Measurements from ENCODE around the gene CGNL1.

The CGNL1 gene

DNA sequence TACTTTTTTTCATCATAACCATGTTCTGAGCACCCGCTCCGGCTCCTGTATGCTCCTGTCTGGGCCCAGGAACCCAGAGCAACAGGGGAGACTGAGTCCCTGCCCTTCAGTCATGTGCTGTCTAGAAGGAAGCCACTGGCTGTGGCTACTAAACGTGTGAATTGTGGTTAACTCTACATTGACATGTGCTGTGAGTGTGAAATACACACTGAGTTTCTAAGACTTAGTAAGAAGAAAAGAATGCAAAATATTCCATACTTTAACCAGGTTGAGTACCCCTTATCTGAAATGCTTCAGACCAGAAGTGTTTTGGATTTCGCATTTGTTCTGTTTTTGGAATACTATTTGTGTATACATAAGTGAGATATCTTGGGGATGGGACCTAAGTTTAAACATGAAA is 42.8 kb upstream of the CGNL1 start:
- Histone ChIP-seq H3K4me3 (ENCODE audit: low read depth, low read length) (no peak overlapping the region), H3K27ac (ENCODE audit: extremely low read depth, low read depth, low read length) (no peak overlapping the region), H3K4me1 (ENCODE audit: control insufficient read depth, insufficient read depth, low read length) (no peaks in the 10 kb centered on the region), H3K36me3 (ENCODE audit: control insufficient read depth in 2 of 2, insufficient read depth in 1 of 2, low read length in 2 of 2) (no peaks in the 10 kb centered on the region), H3K9me3 (ENCODE audit: control insufficient read depth, insufficient read depth, low read depth, low read length) (no peaks in the 10 kb centered on the region)
- POLR2A ChIA-PET = no interaction called here
- TF ChIP-seq ZNF214 (tag by site-specific recombination; IDR thresholded peaks at IDR 0.05; ENCODE audit: borderline replicate concordance) = no peak
- TF ChIP-seq WT1 (tag by site-specific recombination; IDR thresholded peaks at IDR 0.05) = no peak
- no peak for TF ChIP-seq ZNF830 (tag by site-specific recombination; IDR thresholded peaks at IDR 0.05; ENCODE audit: low read depth)
- TF ChIP-seq ZNF114 (tag by site-specific recombination; IDR thresholded peaks at IDR 0.05) = no peak
- no peak for TF ChIP-seq KLF7 (tag by site-specific recombination; IDR thresholded peaks at IDR 0.05; ENCODE audit: borderline replicate concordance)
- TF ChIP-seq, protein P1, sequence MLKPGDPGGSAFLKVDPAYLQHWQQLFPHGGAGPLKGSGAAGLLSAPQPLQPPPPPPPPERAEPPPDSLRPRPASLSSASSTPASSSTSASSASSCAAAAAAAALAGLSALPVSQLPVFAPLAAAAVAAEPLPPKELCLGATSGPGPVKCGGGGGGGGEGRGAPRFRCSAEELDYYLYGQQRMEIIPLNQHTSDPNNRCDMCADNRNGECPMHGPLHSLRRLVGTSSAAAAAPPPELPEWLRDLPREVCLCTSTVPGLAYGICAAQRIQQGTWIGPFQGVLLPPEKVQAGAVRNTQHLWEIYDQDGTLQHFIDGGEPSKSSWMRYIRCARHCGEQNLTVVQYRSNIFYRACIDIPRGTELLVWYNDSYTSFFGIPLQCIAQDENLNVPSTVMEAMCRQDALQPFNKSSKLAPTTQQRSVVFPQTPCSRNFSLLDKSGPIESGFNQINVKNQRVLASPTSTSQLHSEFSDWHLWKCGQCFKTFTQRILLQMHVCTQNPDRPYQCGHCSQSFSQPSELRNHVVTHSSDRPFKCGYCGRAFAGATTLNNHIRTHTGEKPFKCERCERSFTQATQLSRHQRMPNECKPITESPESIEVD (tag by site-specific recombination; IDR thresholded peaks at IDR 0.05) = no peak
- no peak for TF ChIP-seq ZNF266 (tag by site-specific recombination; IDR thresholded peaks at IDR 0.05; ENCODE audit: low read depth)
- no peak for TF ChIP-seq SCRT1 (tag by site-specific recombination; IDR thresholded peaks at IDR 0.05; ENCODE audit: borderline replicate concordance)
- no peak for TF ChIP-seq KLF16 (tag by site-specific recombination; IDR thresholded peaks at IDR 0.05)
- no peak for TF ChIP-seq ZNF660 (tag by site-specific recombination; IDR thresholded peaks at IDR 0.05)
- TF ChIP-seq ZNF664 (tag by site-specific recombination; IDR thresholded peaks at IDR 0.05) = no peak
- no peak for TF ChIP-seq ZNF302 (tag by site-specific recombination; IDR thresholded peaks at IDR 0.05; ENCODE audit: low read depth)
- TF ChIP-seq GLI2 (tag by site-specific recombination; IDR thresholded peaks at IDR 0.05; ENCODE audit: borderline replicate concordance, low read depth) = no peak
- TF ChIP-seq ZNF529 (tag by site-specific recombination; IDR thresholded peaks at IDR 0.05; ENCODE audit: insufficient replicate concordance) = no peak
- CTCF ChIA-PET = interaction anchor here (0.6 to 1.3 kb wide), 2 partner anchors 194 to 222 kb away, joined by 3 to 4 read pairs; no protein-coding TSS in a partner anchor

DNA sequence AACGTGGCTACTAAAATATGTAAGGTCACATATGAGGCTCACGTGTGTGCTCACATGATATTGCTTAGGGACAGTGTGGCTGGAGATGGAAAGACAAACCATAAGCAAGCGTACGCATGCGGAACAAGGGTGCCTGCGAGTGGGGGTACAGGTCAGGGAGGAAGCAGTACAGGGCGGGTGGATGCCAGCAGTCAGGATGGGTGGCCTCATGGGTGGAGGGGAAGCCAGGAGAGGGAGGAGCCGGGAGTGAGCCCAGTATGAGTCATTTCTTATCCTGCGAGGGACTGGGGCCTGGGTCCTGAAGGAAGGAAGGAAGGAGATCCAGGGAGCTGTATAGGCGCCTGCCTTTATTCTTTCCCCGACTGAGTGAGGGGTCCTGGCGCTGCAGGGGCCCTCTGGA is 42.0 kb upstream of the CGNL1 start:
- no peaks in the 10 kb centered on the region for H3K9me3 ChIP-seq (ENCODE audit: control insufficient read depth, insufficient read depth, low read depth, low read length)
- H3K27ac ChIP-seq (ENCODE audit: extremely low read depth, low read depth, low read length) = no peak overlapping the region
- TF ChIP-seq BCL11B (tag by site-specific recombination; IDR thresholded peaks at IDR 0.05; ENCODE audit: low read depth) = no peak
- TF ChIP-seq, protein P2, sequence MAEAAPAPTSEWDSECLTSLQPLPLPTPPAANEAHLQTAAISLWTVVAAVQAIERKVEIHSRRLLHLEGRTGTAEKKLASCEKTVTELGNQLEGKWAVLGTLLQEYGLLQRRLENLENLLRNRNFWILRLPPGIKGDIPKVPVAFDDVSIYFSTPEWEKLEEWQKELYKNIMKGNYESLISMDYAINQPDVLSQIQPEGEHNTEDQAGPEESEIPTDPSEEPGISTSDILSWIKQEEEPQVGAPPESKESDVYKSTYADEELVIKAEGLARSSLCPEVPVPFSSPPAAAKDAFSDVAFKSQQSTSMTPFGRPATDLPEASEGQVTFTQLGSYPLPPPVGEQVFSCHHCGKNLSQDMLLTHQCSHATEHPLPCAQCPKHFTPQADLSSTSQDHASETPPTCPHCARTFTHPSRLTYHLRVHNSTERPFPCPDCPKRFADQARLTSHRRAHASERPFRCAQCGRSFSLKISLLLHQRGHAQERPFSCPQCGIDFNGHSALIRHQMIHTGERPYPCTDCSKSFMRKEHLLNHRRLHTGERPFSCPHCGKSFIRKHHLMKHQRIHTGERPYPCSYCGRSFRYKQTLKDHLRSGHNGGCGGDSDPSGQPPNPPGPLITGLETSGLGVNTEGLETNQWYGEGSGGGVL (tag by site-specific recombination; IDR thresholded peaks at IDR 0.05) = peak; percentile 32; the same call in 1 of the 2 replicates
- no peaks in the 10 kb centered on the region for H3K4me1 ChIP-seq (ENCODE audit: control insufficient read depth, insufficient read depth, low read length)
- ChIA-PET POLR2A (no interaction called here), CTCF (interaction anchor here (0.6 to 1.3 kb wide), 2 partner anchors 193 to 222 kb away, joined by 3 to 4 read pairs; no protein-coding TSS in a partner anchor)
- no peaks in the 10 kb centered on the region for H3K36me3 ChIP-seq (ENCODE audit: control insufficient read depth in 2 of 2, insufficient read depth in 1 of 2, low read length in 2 of 2)
- no peak overlapping the region for H3K4me3 ChIP-seq (ENCODE audit: low read depth, low read length)

DNA sequence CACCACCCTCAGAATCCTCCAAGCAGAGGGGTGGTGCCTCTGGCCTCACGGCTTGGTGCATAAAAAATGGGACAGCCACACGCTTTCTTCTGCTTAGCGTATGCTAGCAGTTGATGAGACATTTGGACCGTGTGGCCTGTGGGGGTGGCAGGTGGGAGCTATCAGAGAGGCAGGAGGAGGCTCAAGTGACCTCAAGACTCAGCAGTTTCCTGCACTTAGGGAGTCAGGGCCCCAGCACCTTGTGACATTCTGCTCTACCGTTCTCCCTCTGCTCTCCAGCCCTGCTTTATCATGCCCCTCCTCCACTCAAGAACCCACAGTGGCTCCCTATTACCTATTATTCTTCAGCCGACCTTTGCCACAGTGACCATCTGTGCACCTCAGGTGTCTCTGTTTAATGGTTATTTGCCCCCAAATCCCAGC is 41.0 kb upstream of the CGNL1 start:
- CTCF ChIA-PET = no interaction called here

More for the DNA sequence above, 41.0 kb upstream of the CGNL1 start:
- Histone ChIP-seq H3K4me3 (ENCODE audit: low read depth, low read length) (no peak overlapping the region), H3K9me3 (ENCODE audit: control insufficient read depth, insufficient read depth, low read depth, low read length) (no peaks in the 10 kb centered on the region), H3K36me3 (ENCODE audit: control insufficient read depth in 2 of 2, insufficient read depth in 1 of 2, low read length in 2 of 2) (no peaks in the 10 kb centered on the region), H3K27ac (ENCODE audit: extremely low read depth, low read depth, low read length) (no peak overlapping the region), H3K4me1 (ENCODE audit: control insufficient read depth, insufficient read depth, low read length) (no peaks in the 10 kb centered on the region)
- TF ChIP-seq ZNF16 (tag by site-specific recombination; IDR thresholded peaks at IDR 0.05; ENCODE audit: low read depth) (peak; percentile 56), ZNF473 (tag by site-specific recombination; IDR thresholded peaks at IDR 0.05) (no peak), ZFP3 (tag by site-specific recombination; IDR thresholded peaks at IDR 0.05; ENCODE audit: low read depth) (no peak)
- TF ChIP-seq, protein P3, sequence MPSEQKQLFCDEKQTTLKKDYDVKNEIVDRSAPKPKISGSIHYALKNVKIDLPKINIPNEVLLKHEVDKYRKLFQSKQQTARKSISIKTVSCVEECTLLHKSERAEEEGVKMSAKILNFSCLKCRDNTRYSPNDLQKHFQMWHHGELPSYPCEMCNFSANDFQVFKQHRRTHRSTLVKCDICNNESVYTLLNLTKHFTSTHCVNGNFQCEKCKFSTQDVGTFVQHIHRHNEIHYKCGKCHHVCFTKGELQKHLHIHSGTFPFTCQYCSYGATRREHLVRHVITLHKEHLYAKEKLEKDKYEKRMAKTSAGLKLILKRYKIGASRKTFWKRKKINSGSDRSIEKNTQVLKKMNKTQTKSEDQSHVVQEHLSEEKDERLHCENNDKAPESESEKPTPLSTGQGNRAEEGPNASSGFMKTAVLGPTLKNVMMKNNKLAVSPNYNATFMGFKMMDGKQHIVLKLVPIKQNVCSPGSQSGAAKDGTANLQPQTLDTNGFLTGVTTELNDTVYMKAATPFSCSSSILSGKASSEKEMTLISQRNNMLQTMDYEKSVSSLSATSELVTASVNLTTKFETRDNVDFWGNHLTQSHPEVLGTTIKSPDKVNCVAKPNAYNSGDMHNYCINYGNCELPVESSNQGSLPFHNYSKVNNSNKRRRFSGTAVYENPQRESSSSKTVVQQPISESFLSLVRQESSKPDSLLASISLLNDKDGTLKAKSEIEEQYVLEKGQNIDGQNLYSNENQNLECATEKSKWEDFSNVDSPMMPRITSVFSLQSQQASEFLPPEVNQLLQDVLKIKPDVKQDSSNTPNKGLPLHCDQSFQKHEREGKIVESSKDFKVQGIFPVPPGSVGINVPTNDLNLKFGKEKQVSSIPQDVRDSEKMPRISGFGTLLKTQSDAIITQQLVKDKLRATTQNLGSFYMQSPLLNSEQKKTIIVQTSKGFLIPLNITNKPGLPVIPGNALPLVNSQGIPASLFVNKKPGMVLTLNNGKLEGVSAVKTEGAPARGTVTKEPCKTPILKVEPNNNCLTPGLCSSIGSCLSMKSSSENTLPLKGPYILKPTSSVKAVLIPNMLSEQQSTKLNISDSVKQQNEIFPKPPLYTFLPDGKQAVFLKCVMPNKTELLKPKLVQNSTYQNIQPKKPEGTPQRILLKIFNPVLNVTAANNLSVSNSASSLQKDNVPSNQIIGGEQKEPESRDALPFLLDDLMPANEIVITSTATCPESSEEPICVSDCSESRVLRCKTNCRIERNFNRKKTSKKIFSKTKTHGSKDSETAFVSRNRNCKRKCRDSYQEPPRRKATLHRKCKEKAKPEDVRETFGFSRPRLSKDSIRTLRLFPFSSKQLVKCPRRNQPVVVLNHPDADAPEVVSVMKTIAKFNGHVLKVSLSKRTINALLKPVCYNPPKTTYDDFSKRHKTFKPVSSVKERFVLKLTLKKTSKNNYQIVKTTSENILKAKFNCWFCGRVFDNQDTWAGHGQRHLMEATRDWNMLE (tag by site-specific recombination; conservative IDR thresholded peaks at IDR 0.05; ENCODE audit: low read depth) = no peak
- POLR2A ChIA-PET = no interaction called here
